K562 (cell line): ENCODE results near the gene ZC3H13. TPM values are rescaled to one million over a fixed set of nuclear protein-coding genes. Genes with fewer than 3 reads are reported as not detected.

Experiments used
- ATAC-seq: fragments of 200-7000 bp; cut with Tn5 transposase; 3 replicates; pipeline ENCODE4 v1.9.1; 2020; ENCODE audit warnings: moderate library complexity
- BruUV-seq: library from RNA; stranded (reverse); fragments of 400-500 nt; replicated peaks from 2 replicates; lab custom pipeline; 2021; lab: Mats Ljungman, UMichigan
- CTCF ChIA-PET: fragments of 300-600 bp; formaldehyde crosslinking; extraction: SDS; loops from one replicate; lab custom pipeline; 2021; ENCODE audit warnings: low intra/inter-chr PET ratio; lab: Yijun Ruan, JAX
- POLR2A ChIA-PET: fragments of 300-600, 350-650 bp; sonication (Branson Sonifier 250); formaldehyde crosslinking; extraction: SDS; loops from one replicate; lab custom pipeline; 2021; ENCODE audit warnings: antibody characterized with exemption, inconsistent platforms; lab: Yijun Ruan, JAX
- DNase-seq, 4 experiments: peaks; one replicate each; pipeline versions ENCODE4 v3.0.0 to v3.0.0-alpha.2; 2011 to 2018; ENCODE audit warnings: low spot score in 3 of 4, mixed read lengths in 3 of 4; ENCODE audit errors: extremely low read depth in 1 of 4
- FAIRE-seq: peaks from 2 replicates; lab custom pipeline; 2011; peaks lifted over from hg19 to GRCh38; lab: Jason Lieb, UNC
- H2AFZ ChIP-seq: 2 replicates; pipeline ENCODE4 v1.6.0; 2011; ENCODE audit warnings: low read depth, low read length, control low read depth, inconsistent platforms
- H3K27ac ChIP-seq: fragments of 200-600 bp; 3 replicates; pipeline ENCODE4 v1.8.0; 2011; ENCODE audit warnings: low read depth, mild to moderate bottlenecking, control low read depth, inconsistent platforms, low read length, moderate library complexity, mixed read lengths; ENCODE audit errors: extremely low read depth
- H3K27me3 ChIP-seq, 2 experiments: fragments of 300-600 bp in 1 of 2; 2 replicates in 1 of 2; 3 replicates in 1 of 2; pipeline versions ENCODE4 v1.6.0 to v1.8.0; 2011; ENCODE audit warnings: inconsistent platforms in 2 of 2, low read length in 2 of 2, mild to moderate bottlenecking in 1 of 2, mixed read lengths in 1 of 2, moderate library complexity in 1 of 2; ENCODE audit not compliant: control insufficient read depth in 2 of 2, insufficient read depth in 2 of 2
- H3K36me3 ChIP-seq: fragments of 300-600 bp; 3 replicates; pipeline ENCODE4 v1.8.0; 2011; ENCODE audit warnings: mild to moderate bottlenecking, low read length, inconsistent platforms; ENCODE audit not compliant: control insufficient read depth, insufficient read depth
- H3K4me1 ChIP-seq, 2 experiments: fragments of 200-600 bp in 1 of 2; replicated peaks in 1 of 2; 2 replicates in 1 of 2; 3 replicates in 1 of 2; pipeline versions ENCODE4 v1.5.1 to v1.8.0; 2011; ENCODE audit warnings: inconsistent platforms in 2 of 2, low read length in 2 of 2, mild to moderate bottlenecking in 1 of 2, mixed read lengths in 1 of 2, moderate library complexity in 1 of 2; ENCODE audit not compliant: control insufficient read depth in 2 of 2, insufficient read depth in 2 of 2
- H3K4me2 ChIP-seq: 2 replicates; pipeline ENCODE4 v1.6.1; 2011; ENCODE audit warnings: low read length, control low read depth, inconsistent platforms, mixed read lengths; ENCODE audit not compliant: insufficient read depth
- H3K4me3 ChIP-seq: fragments of 200-600 bp; sonication (generic), shearing (Covaris generic); 2 replicates; pipeline ENCODE4 v1.5.1; 2016; ENCODE audit warnings: control low read depth, inconsistent platforms
- H3K79me2 ChIP-seq: fragments of 200-600 bp; 3 replicates; pipeline ENCODE4 v1.8.0; 2011; ENCODE audit warnings: low read length, inconsistent platforms; ENCODE audit not compliant: control insufficient read depth, insufficient read depth
- H3K9ac ChIP-seq, 2 experiments: 2 replicates each; pipeline versions ENCODE4 v1.6.0 to v1.6.1; 2011; ENCODE audit warnings: low read depth in 2 of 2, low read length in 2 of 2, control low read depth in 1 of 2, inconsistent platforms in 1 of 2, mild to moderate bottlenecking in 1 of 2, mixed read lengths in 1 of 2; ENCODE audit not compliant: insufficient read depth in 1 of 2
- H3K9me1 ChIP-seq: one replicate; pipeline ENCODE4 v1.6.0; 2011; ENCODE audit warnings: inconsistent platforms, mild to moderate bottlenecking, low read length, moderate library complexity; ENCODE audit not compliant: control insufficient read depth, insufficient read depth
- H3K9me3 ChIP-seq: replicated peaks from 2 replicates; pipeline ENCODE4 v1.5.1; 2011; ENCODE audit warnings: low read depth, low read length, inconsistent platforms; ENCODE audit not compliant: control insufficient read depth, insufficient read depth
- H4K20me1 ChIP-seq: replicated peaks from 2 replicates; pipeline ENCODE4 v1.6.1; 2011; ENCODE audit warnings: low read length, inconsistent platforms, mixed read lengths; ENCODE audit not compliant: control insufficient read depth, insufficient read depth
- BACH1 ChIP-seq: fragments of 200-800 bp; sonication (Bioruptor generic); IDR thresholded peaks from 2 replicates; pipeline ENCODE4 v1.6.1; 2016; ENCODE audit warnings: missing genetic modification characterization, missing compliant biosample characterization
- BRD9 ChIP-seq: fragments of 450-650 bp; IDR thresholded peaks from 2 replicates; pipeline ENCODE4 v1.6.1; 2018; ENCODE audit warnings: low read depth; ENCODE audit not compliant: partially characterized antibody
- FOXA3 ChIP-seq, 2 experiments: fragments of 450-650 bp in 1 of 2; sonication (generic) in 1 of 2; formaldehyde crosslinking; IDR thresholded peaks in 1 of 2; conservative IDR thresholded peaks in 1 of 2; 2 replicates each; pipeline versions ENCODE4 v1.4.0 to v1.8.0; 2020 to 2022; ENCODE audit warnings: mild to moderate bottlenecking in 2 of 2, missing genetic modification reagents in 1 of 2
- MAFG ChIP-seq: fragments of 450-650 bp; conservative IDR thresholded peaks from 2 replicates; pipeline ENCODE4 v1.6.1; 2016; ENCODE audit warnings: missing genetic modification characterization, missing compliant biosample characterization
- NFXL1 ChIP-seq: fragments of 450-650 bp; formaldehyde crosslinking; IDR thresholded peaks from 2 replicates; pipeline ENCODE4 v1.4.0; 2021; ENCODE audit warnings: mild to moderate bottlenecking
- NR3C1 ChIP-seq: sonication (generic); formaldehyde crosslinking; IDR thresholded peaks from 2 replicates; pipeline ENCODE4 v1.8.1; 2022; ENCODE audit warnings: missing genetic modification reagents
- NR4A1 ChIP-seq, 2 experiments: fragments of 250-450 bp in 1 of 2; fragments of 450-650 bp in 1 of 2; sonication (Bioruptor Pico) in 1 of 2; IDR thresholded peaks; 2 replicates each; pipeline versions ENCODE4 v1.4.0 to v1.6.1; 2016 to 2020; ENCODE audit warnings: mild to moderate bottlenecking in 2 of 2, missing compliant biosample characterization in 1 of 2, missing genetic modification characterization in 1 of 2, moderate library complexity in 1 of 2
- POLR2G ChIP-seq: fragments of 200-400 bp; formaldehyde crosslinking; IDR thresholded peaks from 2 replicates; pipeline ENCODE4 v1.6.1; 2017; ENCODE audit warnings: low read depth, mild to moderate bottlenecking, antibody characterized with exemption, low read length, moderate library complexity
- PYGO2 ChIP-seq: fragments of 450-650 bp; IDR thresholded peaks from 2 replicates; pipeline ENCODE4 v1.6.1; 2016; ENCODE audit warnings: mild to moderate bottlenecking, missing genetic modification characterization, moderate library complexity, missing compliant biosample characterization
- RFX7 ChIP-seq: fragments of 250-450 bp; sonication (Bioruptor Pico); IDR thresholded peaks from 2 replicates; pipeline ENCODE4 v1.5.1; 2021; ENCODE audit warnings: mild to moderate bottlenecking
- ZNF23 ChIP-seq: fragments of 250-450 bp; sonication (Bioruptor Pico); IDR thresholded peaks from 2 replicates; pipeline ENCODE4 v1.4.0; 2020; ENCODE audit warnings: mild to moderate bottlenecking
- ZNF431 ChIP-seq: sonication (generic); formaldehyde crosslinking; IDR thresholded peaks from 2 replicates; pipeline ENCODE4 v1.8.0; 2022; ENCODE audit warnings: mild to moderate bottlenecking, missing genetic modification reagents
- WGBS: fragments of 100-300 bp; shearing (Covaris generic); methylation state at CpG from one replicate; pipeline ENCODE4 v1.1.6; 2016; ENCODE audit warnings: low coverage, mixed read lengths; ENCODE audit not compliant: insufficient coverage; ENCODE audit errors: missing lambda C conversion rate; 5-methylcytosine and 5-hydroxymethylcytosine counted together
- in situ Hi-C: fragments of 300-500 bp; cut with MboI; formaldehyde crosslinking; loops from 4 replicates; pipeline ENCODE4 v1.15.0; 2018; ENCODE audit warnings: inconsistent platforms, mixed read lengths
- intact Hi-C: fragments of 100-400 bp; cut with micrococcal nuclease; formaldehyde crosslinking; loops from 2 replicates; pipeline ENCODE4 v1.14.2; 2022
- polyA plus RNA-seq, 8 experiments: library from polyadenylated mRNA; depleted of rRNA in 4 of 8; stranded (reverse) in 5 of 8; unstranded in 3 of 8; fragments of >200 nt; fragmentation: Nextera tagmentation in 2 of 8; fragmentation: Illumina TruSeq in 1 of 8; extraction: Ambion mirVana in 2 of 8; extraction: Trizol in 1 of 8; gene quantifications; 2 replicates each; pipeline versions ENCODE4 v1.2.1 to v1.2.3, GENCODE V29; 2011 to 2014; ENCODE audit warnings: inconsistent platforms in 1 of 8, missing spikeins in 1 of 8
- total RNA-seq, 7 experiments: library from RNA; depleted of rRNA in 6 of 7; stranded (reverse); fragments of >200 nt in 6 of 7; fragmentation: Illumina TruSeq in 2 of 7; extraction: Trizol in 2 of 7; gene quantifications; 2 replicates each; pipeline versions ENCODE4 v1.2.1 to v1.2.3, GENCODE V29; 2011 to 2021; ENCODE audit warnings: low replicate concordance in 1 of 7
- TF ChIP-seq, protein P1 (sequence below): fragments of 450-650 bp; conservative IDR thresholded peaks from 2 replicates; pipeline ENCODE4 v1.6.1; 2016; ENCODE audit warnings: missing genetic modification characterization, low read depth, mild to moderate bottlenecking, missing compliant biosample characterization, moderate library complexity

The ZC3H13 gene
- total and polyA plus RNA-seq, 9 of the 15 experiments (the other 6 are each of a cell fraction or from before 2014, with no cell fraction given), result 4.9 to 27.6 (median 12.1) TPM

GRCh38 chr13:46035066-46035465, 17.5 kb downstream of the ZC3H13 start:
- ATAC-seq (no peak), DNase-seq (no peak), FAIRE-seq (no peak)
- Histone ChIP-seq H2AFZ (no peak overlapping the region), H3K36me3 (peaks cover 19% of the 10 kb centered on the region), H3K9ac (no peak overlapping the region), H3K4me2 (no peak overlapping the region), H3K4me3 (no peak overlapping the region), H3K27ac (no peak overlapping the region), H4K20me1 (no peaks in the 10 kb centered on the region), H3K4me1 (no peaks in the 10 kb centered on the region), H3K9me1 (no peaks in the 10 kb centered on the region), H3K9me3 (peaks cover 2% of the 10 kb centered on the region; the same call in 1 of the 2 replicates), H3K27me3 (no peaks in the 10 kb centered on the region), H3K79me2 (peaks cover 12% of the 10 kb centered on the region; the same call in 1 of the 3 replicates)
- in situ Hi-C loops, result no loop called here
- BruUV-seq, result no TSS peak
- intact Hi-C loops, result no loop called here
- CTCF ChIA-PET, result no interaction called here
- no CpG with 5 or more reads among the region's 2 CpGs for WGBS
- TF ChIP-seq, protein P1, sequence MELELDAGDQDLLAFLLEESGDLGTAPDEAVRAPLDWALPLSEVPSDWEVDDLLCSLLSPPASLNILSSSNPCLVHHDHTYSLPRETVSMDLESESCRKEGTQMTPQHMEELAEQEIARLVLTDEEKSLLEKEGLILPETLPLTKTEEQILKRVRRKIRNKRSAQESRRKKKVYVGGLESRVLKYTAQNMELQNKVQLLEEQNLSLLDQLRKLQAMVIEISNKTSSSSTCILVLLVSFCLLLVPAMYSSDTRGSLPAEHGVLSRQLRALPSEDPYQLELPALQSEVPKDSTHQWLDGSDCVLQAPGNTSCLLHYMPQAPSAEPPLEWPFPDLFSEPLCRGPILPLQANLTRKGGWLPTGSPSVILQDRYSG (tag), result no peak
- TF ChIP-seq NR4A1 (CRISPR knock-in tag; IDR thresholded peaks at IDR 0.05), result no peak
- no peak for TF ChIP-seq NR4A1 (tag; IDR thresholded peaks at IDR 0.05)
- POLR2A ChIA-PET, result no interaction called here

DNA sequence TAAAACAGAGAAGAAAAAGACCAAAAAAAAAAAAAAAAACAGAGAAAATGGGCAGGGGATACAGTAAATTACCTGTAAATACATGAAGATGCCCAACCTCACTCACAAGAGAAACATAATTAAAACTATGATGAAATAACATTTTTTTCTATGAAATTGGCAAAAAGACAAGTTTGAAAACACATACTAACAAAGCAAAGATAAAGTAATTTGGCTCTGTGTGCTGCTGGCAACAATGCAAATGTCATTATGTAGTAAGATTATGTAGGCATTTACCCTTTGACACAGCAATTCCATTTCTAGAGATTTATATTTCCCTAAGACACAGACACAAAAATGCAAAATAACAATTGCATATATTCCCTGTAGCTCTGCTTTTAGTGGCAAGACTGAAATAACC, 20.2 kb downstream of the ZC3H13 start:
- CTCF ChIA-PET, result no interaction called here
- no peak overlapping the region for H3K9ac ChIP-seq
- H3K27ac ChIP-seq, result no peak overlapping the region
- BruUV-seq, result no TSS peak
- no peaks in the 10 kb centered on the region for H3K9me1 ChIP-seq
- in situ Hi-C loops (no loop called here), intact Hi-C loops (no loop called here)
- H3K4me1 ChIP-seq, result no peaks in the 10 kb centered on the region
- no peaks in the 10 kb centered on the region for H3K27me3 ChIP-seq
- no peak for FAIRE-seq
- POLR2A ChIA-PET, result no interaction called here
- H3K4me3 ChIP-seq, result no peak overlapping the region
- no peak overlapping the region for H3K4me2 ChIP-seq
- no peak for DNase-seq
- no peak for ATAC-seq
- peaks cover 12% of the 10 kb centered on the region; the same call in 1 of the 3 replicates for H3K79me2 ChIP-seq
- H3K36me3 ChIP-seq, result peaks cover 5% of the 10 kb centered on the region; the same call in 2 of the 3 replicates
- H3K9me3 ChIP-seq, result peaks cover 2% of the 10 kb centered on the region; the same call in 1 of the 2 replicates
- TF ChIP-seq BRD9 (no peak), BACH1 (tag) (no peak), ZNF431 (no peak), FOXA3 (CRISPR knock-in tag; conservative IDR thresholded peaks at IDR 0.05 in 1 of 2, IDR thresholded peaks at IDR 0.05 in 1 of 2) (no peak), ZNF23 (CRISPR knock-in tag) (no peak), RFX7 (CRISPR knock-in tag) (no peak), POLR2G (no peak), MAFG (no peak), NFXL1 (CRISPR knock-in tag) (no peak), PYGO2 (tag) (no peak), NR3C1 (CRISPR knock-in tag) (no peak)
- no peaks in the 10 kb centered on the region for H4K20me1 ChIP-seq
- H2AFZ ChIP-seq, result no peak overlapping the region
